K562 (cell line): ENCODE measurements around the gene C4A.
"Not testable (repeated sequence)": the region's sequence is repeated elsewhere in the genome, so short reads cannot be mapped to it uniquely, and the experiment has no call there.

Experiments
- ATF7 ChIP-seq: fragments of 450-650 bp; IDR thresholded peaks from 2 replicates; pipeline ENCODE4 v1.7.1; 2014; ENCODE audit warnings: mild to moderate bottlenecking, moderate library complexity
- COPS2 ChIP-seq: fragments of 450-650 bp; conservative IDR thresholded peaks from 2 replicates; pipeline ENCODE4 v1.6.1; 2016; ENCODE audit warnings: mild to moderate bottlenecking, moderate library complexity
- EP400 ChIP-seq: fragments of 450-650 bp; IDR thresholded peaks from 2 replicates; pipeline ENCODE4 v1.6.1; 2017; ENCODE audit warnings: antibody characterized with exemption, mild to moderate bottlenecking, moderate library complexity
- MTA3 ChIP-seq: fragments of 450-650 bp; formaldehyde crosslinking; IDR thresholded peaks from 2 replicates; pipeline ENCODE4 v1.6.1; 2017; ENCODE audit warnings: mild to moderate bottlenecking, borderline replicate concordance
- NR2C2 ChIP-seq, 2 experiments: fragments of 200-800 bp in 1 of 2; sonication (Bioruptor generic) in 1 of 2; sonication (generic) in 1 of 2; formaldehyde crosslinking in 1 of 2; IDR thresholded peaks; 2 replicates each; pipeline versions ENCODE4 v1.6.1 to v1.8.0; 2016 to 2022; ENCODE audit warnings: mild to moderate bottlenecking in 1 of 2, missing compliant biosample characterization in 1 of 2, missing genetic modification characterization in 1 of 2, missing genetic modification reagents in 1 of 2
- NR3C1 ChIP-seq: sonication (generic); formaldehyde crosslinking; IDR thresholded peaks from 2 replicates; pipeline ENCODE4 v1.8.1; 2022; ENCODE audit warnings: missing genetic modification reagents
- RAD21 ChIP-seq, 2 experiments: fragments of 250-450 bp in 1 of 2; fragments of 450-650 bp in 1 of 2; sonication (Bioruptor Pico) in 1 of 2; formaldehyde crosslinking in 1 of 2; IDR thresholded peaks in 1 of 2; conservative IDR thresholded peaks in 1 of 2; 2 replicates each; pipeline versions ENCODE4 v1.4.0 to v1.8.0; 2020 to 2022; ENCODE audit warnings: mild to moderate bottlenecking in 2 of 2, moderate library complexity in 1 of 2
- TEAD4 ChIP-seq, 2 experiments: sonication (generic) in 1 of 2; formaldehyde crosslinking in 1 of 2; IDR thresholded peaks; 2 replicates each; pipeline versions ENCODE4 v1.6.1 to v1.8.0; 2012 to 2022; ENCODE audit warnings: borderline replicate concordance in 1 of 2, inconsistent platforms in 1 of 2, low read length in 1 of 2, mild to moderate bottlenecking in 1 of 2, missing genetic modification reagents in 1 of 2
- ZFP36 ChIP-seq: fragments of 150-350 bp; IDR thresholded peaks from 2 replicates; pipeline ENCODE4 v1.6.1; 2018; ENCODE audit warnings: low read length, low read depth; ENCODE audit not compliant: partially characterized antibody
- ZNF274 ChIP-seq: IDR thresholded peaks from 2 replicates; pipeline ENCODE4 v1.6.1; 2011; ENCODE audit warnings: low read depth, mild to moderate bottlenecking, low read length, moderate library complexity, borderline replicate concordance
- TF ChIP-seq, protein P1 (sequence below), 3 experiments: IDR thresholded peaks in 2 of 3; conservative IDR thresholded peaks in 1 of 3; 2 replicates each; pipeline ENCODE4 v1.5.1; 2011 to 2012; ENCODE audit warnings: low read length in 3 of 3, mild to moderate bottlenecking in 3 of 3, control low read depth in 2 of 3, improper control_type of control experiment in 1 of 3, inconsistent platforms in 1 of 3, low read depth in 1 of 3, mixed read lengths in 1 of 3, moderate library complexity in 1 of 3; ENCODE audit not compliant: insufficient read depth in 2 of 3
- TF ChIP-seq, protein P2 (sequence below): IDR thresholded peaks from 2 replicates; pipeline ENCODE4 v1.6.1; 2016; ENCODE audit warnings: missing genetic modification characterization, missing compliant biosample characterization

DNA sequence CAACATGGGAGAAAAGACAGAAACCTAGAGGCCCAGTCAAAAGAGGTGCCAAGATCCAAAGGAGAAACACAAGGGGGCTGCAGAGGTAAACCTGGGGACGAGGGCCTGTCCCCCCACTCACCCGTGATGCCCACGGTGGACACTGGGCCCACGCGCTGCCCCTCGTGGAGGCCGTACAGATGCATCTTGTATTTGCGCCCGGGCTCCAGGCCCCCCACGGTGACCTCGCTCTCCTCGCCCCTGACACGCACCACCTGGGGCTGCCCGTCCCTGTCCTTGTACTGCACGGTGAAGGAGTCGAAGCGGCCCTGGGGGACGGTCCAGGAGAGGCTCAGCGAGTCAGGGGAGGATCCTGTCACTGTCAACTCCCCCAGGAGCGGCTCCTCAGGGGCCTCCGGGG lies 67.3 kb downstream of the C4A start:
- TF ChIP-seq ZFP36; NR3C1 (CRISPR knock-in tag); ATF7; EP400; NR2C2 (CRISPR knock-in tag; IDR thresholded peaks at IDR 0.05); NR2C2 (tag; IDR thresholded peaks at IDR 0.05); MTA3; COPS2; RAD21 (CRISPR knock-in tag; conservative IDR thresholded peaks at IDR 0.05 in 1 of 2, IDR thresholded peaks at IDR 0.05 in 1 of 2); ZNF274; TEAD4 (IDR thresholded peaks at IDR 0.05; ENCODE audit: low read length); TEAD4 (CRISPR knock-in tag; IDR thresholded peaks at IDR 0.05; ENCODE audit: borderline replicate concordance): not testable (repeated sequence)
- TF ChIP-seq, protein P1, sequence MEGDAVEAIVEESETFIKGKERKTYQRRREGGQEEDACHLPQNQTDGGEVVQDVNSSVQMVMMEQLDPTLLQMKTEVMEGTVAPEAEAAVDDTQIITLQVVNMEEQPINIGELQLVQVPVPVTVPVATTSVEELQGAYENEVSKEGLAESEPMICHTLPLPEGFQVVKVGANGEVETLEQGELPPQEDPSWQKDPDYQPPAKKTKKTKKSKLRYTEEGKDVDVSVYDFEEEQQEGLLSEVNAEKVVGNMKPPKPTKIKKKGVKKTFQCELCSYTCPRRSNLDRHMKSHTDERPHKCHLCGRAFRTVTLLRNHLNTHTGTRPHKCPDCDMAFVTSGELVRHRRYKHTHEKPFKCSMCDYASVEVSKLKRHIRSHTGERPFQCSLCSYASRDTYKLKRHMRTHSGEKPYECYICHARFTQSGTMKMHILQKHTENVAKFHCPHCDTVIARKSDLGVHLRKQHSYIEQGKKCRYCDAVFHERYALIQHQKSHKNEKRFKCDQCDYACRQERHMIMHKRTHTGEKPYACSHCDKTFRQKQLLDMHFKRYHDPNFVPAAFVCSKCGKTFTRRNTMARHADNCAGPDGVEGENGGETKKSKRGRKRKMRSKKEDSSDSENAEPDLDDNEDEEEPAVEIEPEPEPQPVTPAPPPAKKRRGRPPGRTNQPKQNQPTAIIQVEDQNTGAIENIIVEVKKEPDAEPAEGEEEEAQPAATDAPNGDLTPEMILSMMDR (IDR thresholded peaks at IDR 0.05 in 2 of 3, conservative IDR thresholded peaks at IDR 0.05 in 1 of 3; ENCODE audit: insufficient read depth in 2 of 3, low read depth in 1 of 3, low read length in 3 of 3) = not testable (repeated sequence)
- TF ChIP-seq, protein P2, sequence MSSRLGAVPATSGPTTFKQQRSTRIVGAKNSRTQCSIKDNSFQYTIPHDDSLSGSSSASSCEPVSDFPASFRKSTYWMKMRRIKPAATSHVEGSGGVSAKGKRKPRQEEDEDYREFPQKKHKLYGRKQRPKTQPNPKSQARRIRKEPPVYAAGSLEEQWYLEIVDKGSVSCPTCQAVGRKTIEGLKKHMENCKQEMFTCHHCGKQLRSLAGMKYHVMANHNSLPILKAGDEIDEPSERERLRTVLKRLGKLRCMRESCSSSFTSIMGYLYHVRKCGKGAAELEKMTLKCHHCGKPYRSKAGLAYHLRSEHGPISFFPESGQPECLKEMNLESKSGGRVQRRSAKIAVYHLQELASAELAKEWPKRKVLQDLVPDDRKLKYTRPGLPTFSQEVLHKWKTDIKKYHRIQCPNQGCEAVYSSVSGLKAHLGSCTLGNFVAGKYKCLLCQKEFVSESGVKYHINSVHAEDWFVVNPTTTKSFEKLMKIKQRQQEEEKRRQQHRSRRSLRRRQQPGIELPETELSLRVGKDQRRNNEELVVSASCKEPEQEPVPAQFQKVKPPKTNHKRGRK (tag) = not testable (repeated sequence)
